ENCODE measurements around the gene CD300LD.

The CD300LD gene

GRCh38 chr17:74571621-74572270 is 20.3 kb downstream of the CD300LD start:
- peak in 1 of 2 experiments; percentile 47 for DNase-seq (ENCODE audit: low read depth in 1 of 2, low spot score in 1 of 2)
- Histone ChIP-seq H3K27me3 (ENCODE audit: insufficient read depth, poor library complexity, severe bottlenecking) (no peaks in the 10 kb centered on the region), H3K27ac (replicated peaks) (no peak overlapping the region), H3K4me3 (replicated peaks; ENCODE audit: insufficient read depth, low read length) (no peak overlapping the region)
- TF ChIP-seq GABPA (IDR thresholded peaks at IDR 0.05; ENCODE audit: low read depth) (no peak), CTCF (IDR thresholded peaks at IDR 0.05; ENCODE audit: insufficient read depth, low read length) (no peak), SPI1 (IDR thresholded peaks at IDR 0.05; ENCODE audit: borderline replicate concordance, low read depth) (no peak), POLR2AphosphoS5 (IDR thresholded peaks at IDR 0.05; ENCODE audit: low read depth) (no peak), REST (IDR thresholded peaks at IDR 0.05; ENCODE audit: insufficient replicate concordance, low read depth) (no peak)

- TF ChIP-seq GABPA (IDR thresholded peaks at IDR 0.05; ENCODE audit: low read depth) (no peak), POLR2AphosphoS5 (IDR thresholded peaks at IDR 0.05; ENCODE audit: low read depth) (peak; percentile 54; the same call in 1 of the 2 replicates), REST (IDR thresholded peaks at IDR 0.05; ENCODE audit: insufficient replicate concordance, low read depth) (no peak)
- peak; percentile 94 to 95 for DNase-seq (ENCODE audit: low read depth in 1 of 2, low spot score in 1 of 2)
- no peaks in the 10 kb centered on the region for H3K27me3 ChIP-seq (ENCODE audit: insufficient read depth, poor library complexity, severe bottlenecking)
- no peak overlapping the region for H3K27ac ChIP-seq (replicated peaks)
- no peak overlapping the region for H3K4me3 ChIP-seq (replicated peaks; ENCODE audit: insufficient read depth, low read length)
These were observed 22.8 kb downstream of the CD300LD start for GRCh38 chr17:74569020-74570003.

- H3K27me3 ChIP-seq (ENCODE audit: insufficient read depth, poor library complexity, severe bottlenecking) = no peaks in the 10 kb centered on the region
- H3K27ac ChIP-seq (replicated peaks) = no peak overlapping the region
- no peak for DNase-seq (ENCODE audit: low read depth in 1 of 2, low spot score in 1 of 2)
- TF ChIP-seq CTCF (IDR thresholded peaks at IDR 0.05; ENCODE audit: insufficient read depth, low read length) (no peak), SPI1 (IDR thresholded peaks at IDR 0.05; ENCODE audit: borderline replicate concordance, low read depth) (no peak), POLR2AphosphoS5 (IDR thresholded peaks at IDR 0.05; ENCODE audit: low read depth) (no peak), GABPA (IDR thresholded peaks at IDR 0.05; ENCODE audit: low read depth) (no peak), REST (IDR thresholded peaks at IDR 0.05; ENCODE audit: insufficient replicate concordance, low read depth) (no peak)
- no peak overlapping the region for H3K4me3 ChIP-seq (replicated peaks; ENCODE audit: insufficient read depth, low read length)
These were observed 23.8 kb downstream of the CD300LD start for GRCh38 chr17:74568106-74568873.
